H9 (cell line): ENCODE data around the gene CDHR5. TPM values are rescaled to one million over a fixed set of nuclear protein-coding genes. Genes with fewer than 3 reads are reported as not detected.

Source experiments
- DNase-seq: peaks from one replicate; pipeline ENCODE4 v3.0.0-alpha.2; 2017
- H2AFZ ChIP-seq: one replicate; pipeline ENCODE4 v1.6.1; 2013; ENCODE audit warnings: mild to moderate bottlenecking, low read length, control low read depth, moderate library complexity
- H2AK5ac ChIP-seq: 2 replicates; pipeline ENCODE4 v1.6.1; 2013; ENCODE audit warnings: low read length, control low read depth, mixed read lengths; ENCODE audit not compliant: insufficient read length
- H2BK120ac ChIP-seq: one replicate; pipeline ENCODE4 v1.6.1; 2013; ENCODE audit warnings: low read depth, mild to moderate bottlenecking, low read length, control low read depth, inconsistent platforms; ENCODE audit not compliant: poor library complexity, severe bottlenecking
- H2BK12ac ChIP-seq: 2 replicates; pipeline ENCODE4 v1.6.1; 2013; ENCODE audit warnings: low read length, control low read depth, mixed read lengths, low read depth; ENCODE audit not compliant: insufficient read length
- H2BK15ac ChIP-seq: 2 replicates; pipeline ENCODE4 v1.6.1; 2013; ENCODE audit warnings: low read depth, low read length, control low read depth
- H2BK20ac ChIP-seq: one replicate; pipeline ENCODE4 v1.6.1; 2013; ENCODE audit warnings: low read depth, mild to moderate bottlenecking, low read length, control low read depth, inconsistent platforms; ENCODE audit not compliant: poor library complexity, severe bottlenecking
- H2BK5ac ChIP-seq: 2 replicates; pipeline ENCODE4 v1.6.1; 2013; ENCODE audit warnings: low read length, control low read depth, mixed read lengths; ENCODE audit not compliant: insufficient read length
- H3K14ac ChIP-seq: 2 replicates; pipeline ENCODE4 v1.6.1; 2013; ENCODE audit warnings: low read length, control low read depth; ENCODE audit not compliant: insufficient read depth
- H3K18ac ChIP-seq: 2 replicates; pipeline ENCODE4 v1.6.1; 2013; ENCODE audit warnings: low read depth, mild to moderate bottlenecking, mixed read lengths, low read length, control low read depth; ENCODE audit not compliant: insufficient read length
- H3K23ac ChIP-seq: 2 replicates; pipeline ENCODE4 v1.6.1; 2013; ENCODE audit warnings: low read length, control low read depth, mixed read lengths, low read depth; ENCODE audit not compliant: insufficient read length
- H3K23me2 ChIP-seq: 2 replicates; pipeline ENCODE4 v1.6.1; 2013; ENCODE audit warnings: low read depth, mild to moderate bottlenecking, mixed read lengths, low read length, control low read depth; ENCODE audit not compliant: insufficient read length, poor library complexity, severe bottlenecking
- H3K27ac ChIP-seq: 2 replicates; pipeline ENCODE4 v1.5.1; 2013; ENCODE audit warnings: low read length, control low read depth, mixed read lengths, low read depth; ENCODE audit not compliant: insufficient read length
- H3K27me3 ChIP-seq: 2 replicates; pipeline ENCODE4 v1.6.1; 2013; ENCODE audit warnings: low read length, control low read depth, inconsistent platforms; ENCODE audit not compliant: insufficient read depth
- H3K4ac ChIP-seq: 2 replicates; pipeline ENCODE4 v1.6.1; 2013; ENCODE audit warnings: low read depth, mild to moderate bottlenecking, control low read depth, inconsistent platforms, low read length, moderate library complexity
- H3K4me1 ChIP-seq: 2 replicates; pipeline ENCODE4 v1.6.1; 2013; ENCODE audit warnings: low read length, control low read depth, inconsistent platforms; ENCODE audit not compliant: insufficient read depth
- H3K4me2 ChIP-seq: 2 replicates; pipeline ENCODE4 v1.6.1; 2013; ENCODE audit warnings: low read length, control low read depth, mixed read lengths; ENCODE audit not compliant: insufficient read length, insufficient read depth
- H3K56ac ChIP-seq: 2 replicates; pipeline ENCODE4 v1.6.1; 2013; ENCODE audit warnings: low read depth, mild to moderate bottlenecking, mixed read lengths, low read length, control low read depth; ENCODE audit not compliant: insufficient read length
- H3K79me1 ChIP-seq: 2 replicates; pipeline ENCODE4 v1.6.1; 2013; ENCODE audit warnings: low read depth, mild to moderate bottlenecking, moderate library complexity, low read length, control low read depth, inconsistent platforms; ENCODE audit not compliant: insufficient read depth, poor library complexity, severe bottlenecking
- H3K79me2 ChIP-seq: 2 replicates; pipeline ENCODE4 v1.6.1; 2013; ENCODE audit warnings: low read length, control low read depth, inconsistent platforms; ENCODE audit not compliant: insufficient read depth
- H3K9ac ChIP-seq: 2 replicates; pipeline ENCODE4 v1.6.1; 2013; ENCODE audit warnings: low read length, control low read depth, mixed read lengths; ENCODE audit not compliant: insufficient read length; ENCODE audit errors: extremely low read depth
- H3K9me3 ChIP-seq: one replicate; pipeline ENCODE4 v1.6.1; 2013; ENCODE audit warnings: low read depth, low read length, inconsistent platforms; ENCODE audit not compliant: control insufficient read depth
- H3T11ph ChIP-seq: one replicate; pipeline ENCODE4 v1.6.1; 2013; ENCODE audit warnings: mild to moderate bottlenecking, low read length, control low read depth, inconsistent platforms
- H4K20me1 ChIP-seq: one replicate; pipeline ENCODE4 v1.6.1; 2013; ENCODE audit not compliant: control insufficient read depth, insufficient read length, insufficient read depth
- H4K5ac ChIP-seq: 2 replicates; pipeline ENCODE4 v1.6.1; 2013; ENCODE audit warnings: low read depth, mild to moderate bottlenecking, mixed read lengths, low read length, control low read depth; ENCODE audit not compliant: insufficient read length
- H4K8ac ChIP-seq: replicated peaks from 2 replicates; pipeline ENCODE4 v1.6.1; 2013; ENCODE audit warnings: low read length, control low read depth, mixed read lengths, low read depth; ENCODE audit not compliant: insufficient read length
- H4K91ac ChIP-seq: 2 replicates; pipeline ENCODE4 v1.6.1; 2013; ENCODE audit warnings: low read depth, mild to moderate bottlenecking, moderate library complexity, mixed read lengths, low read length, control low read depth; ENCODE audit not compliant: insufficient read length
- H3K27ac Mint-ChIP-seq, 3 experiments: 2 replicates in 2 of 3; 3 replicates in 1 of 3; pipeline ENCODE4 v1.8.0; 2020 to 2021; ENCODE audit warnings: mixed read lengths in 3 of 3, mild to moderate bottlenecking in 1 of 3, moderate library complexity in 1 of 3
- H3K27me3 Mint-ChIP-seq: 2 replicates; pipeline ENCODE4 v1.8.0; 2021; ENCODE audit warnings: low read depth, mild to moderate bottlenecking, moderate library complexity, mixed read lengths
- H3K36me3 Mint-ChIP-seq, 3 experiments: 2 replicates in 2 of 3; 3 replicates in 1 of 3; pipeline ENCODE4 v1.8.0; 2020 to 2021; ENCODE audit warnings: low read depth in 3 of 3, mixed read lengths in 3 of 3; ENCODE audit not compliant: insufficient read depth in 1 of 3
- H3K4me1 Mint-ChIP-seq, 2 experiments: 2 replicates each; pipeline ENCODE4 v1.8.0; 2020; ENCODE audit warnings: mixed read lengths in 2 of 2
- H3K4me3 Mint-ChIP-seq, 2 experiments: 2 replicates in 1 of 2; 3 replicates in 1 of 2; pipeline ENCODE4 v1.8.0; 2020 to 2021; ENCODE audit warnings: mild to moderate bottlenecking in 2 of 2, mixed read lengths in 2 of 2, moderate library complexity in 1 of 2
- H3K9me3 Mint-ChIP-seq, 2 experiments: 2 replicates in 1 of 2; 3 replicates in 1 of 2; pipeline ENCODE4 v1.8.0; 2020; ENCODE audit warnings: mild to moderate bottlenecking in 2 of 2, mixed read lengths in 2 of 2, moderate library complexity in 1 of 2
- CTCF ChIP-seq: fragments of 200-600 bp; sonication (generic); conservative IDR thresholded peaks from 3 replicates; pipeline ENCODE4 v1.8.0; 2021; ENCODE audit warnings: antibody characterized with exemption, mild to moderate bottlenecking
- WGBS: extraction: QIAGEN DNeasy Blood & Tissue Kit; methylation state at CpG from one replicate; pipeline ENCODE4 v1.1.7; 2013; ENCODE audit warnings: missing lambda C conversion rate, low lambda C conversion rate, mixed read lengths; ENCODE audit not compliant: insufficient read length; ENCODE audit errors: extremely low coverage; 5-methylcytosine and 5-hydroxymethylcytosine counted together
- total RNA-seq: library from RNA; stranded (reverse); gene quantifications from 2 replicates; pipeline ENCODE4 v1.2.1, GENCODE V29; 2021

CDHR5 gene
- total RNA-seq, 1 experiment from 2014 or later = not detected

GRCh38 chr11:605286-606129 lies 19.2 kb downstream of the CDHR5 start:
- Histone ChIP-seq H3K4me2 (no peak overlapping the region), H3K18ac (no peak overlapping the region), H3K4ac (no peak overlapping the region), H2BK120ac (no peak overlapping the region), H4K91ac (no peak overlapping the region), H3K9ac (no peak overlapping the region), H2BK12ac (no peak overlapping the region), H4K5ac (no peak overlapping the region), H4K20me1 (peaks cover 3% of the 10 kb centered on the region), H3K27ac (no peak overlapping the region), H2BK15ac (no peak overlapping the region), H3T11ph (no peak overlapping the region), H3K79me2 (no peaks in the 10 kb centered on the region), H3K79me1 (no peaks in the 10 kb centered on the region), H3K27me3 (no peaks in the 10 kb centered on the region), H4K8ac (no peak overlapping the region), H2AK5ac (no peak overlapping the region), H3K9me3 (no peaks in the 10 kb centered on the region), H3K56ac (no peak overlapping the region), H3K23ac (no peak overlapping the region), H2AFZ (no peak overlapping the region), H2BK5ac (no peak overlapping the region), H2BK20ac (no peak overlapping the region), H3K23me2 (no peaks in the 10 kb centered on the region), H3K14ac (no peak overlapping the region), H3K4me1 (no peaks in the 10 kb centered on the region)
- H3K9me3 Mint-ChIP-seq = no peaks in the 10 kb centered on the region
- no peak for TF ChIP-seq CTCF
- DNase-seq = no peak
- WGBS = no CpG with 5 or more reads among the region's 33 CpGs
- peak overlapping the region in 1 of 3 experiments; percentile 41; a peak in 1 of 7 replicates for H3K27ac Mint-ChIP-seq
- no peaks in the 10 kb centered on the region for H3K4me1 Mint-ChIP-seq
- H3K27me3 Mint-ChIP-seq = no peaks in the 10 kb centered on the region
- H3K36me3 Mint-ChIP-seq = peaks cover 33 to 69% (median 66%) of the 10 kb centered on the region in 3 experiments; a peak in 6 of 7 replicates
- H3K4me3 Mint-ChIP-seq = no peak overlapping the region
